Measurements from ENCODE around the gene TIE1. TPM values are rescaled to one million over a fixed set of nuclear protein-coding genes. Genes with fewer than 3 reads are reported as not detected.

The TIE1 gene
- total RNA-seq, 1 donor from 2014 or later = 0.36 TPM

DNA sequence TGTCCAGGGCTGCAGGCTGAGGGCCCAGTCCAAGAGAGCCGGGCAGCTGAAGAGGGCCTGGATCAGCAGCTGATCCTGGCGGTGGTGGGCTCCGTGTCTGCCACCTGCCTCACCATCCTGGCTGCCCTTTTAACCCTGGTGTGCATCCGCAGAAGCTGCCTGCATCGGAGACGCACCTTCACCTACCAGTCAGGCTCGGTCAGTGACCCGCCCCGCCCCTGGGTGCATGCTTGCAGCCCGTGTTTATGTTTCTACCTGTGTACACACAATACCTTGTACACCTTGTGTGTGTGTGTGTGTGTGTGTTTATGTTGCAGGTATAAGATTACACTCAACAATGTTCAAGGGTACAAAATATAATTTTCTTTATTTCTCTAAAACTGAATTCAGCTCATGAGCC, 13.0 kb downstream of the TIE1 start:
- peaks cover 7% of the 10 kb centered on the region for H3K4me1 Mint-ChIP-seq (ENCODE audit: low read depth)

GRCh38 chr1:43314233-43314632, 13.5 kb downstream of the TIE1 start:
- peaks cover 3% of the 10 kb centered on the region for H3K27me3 Mint-ChIP-seq (ENCODE audit: insufficient read depth)
- intact Hi-C loops (cut with micrococcal nuclease) = no loop called here
- no peaks in the 10 kb centered on the region for H3K36me3 Mint-ChIP-seq (ENCODE audit: low read depth)
- H3K27ac Mint-ChIP-seq = no peak overlapping the region
- H3K4me3 Mint-ChIP-seq = no peak overlapping the region
- H3K9me3 Mint-ChIP-seq = no peaks in the 10 kb centered on the region
- DNase-seq (ENCODE audit: low spot score) = no peak
- H3K4me1 Mint-ChIP-seq (ENCODE audit: low read depth) = peaks cover 7% of the 10 kb centered on the region

More for the DNA sequence above, 13.0 kb downstream of the TIE1 start:
- intact Hi-C loops (cut with micrococcal nuclease) = no loop called here
- DNase-seq (ENCODE audit: low spot score) = no peak
- Mint-ChIP-seq H3K4me3 (no peak overlapping the region), H3K27me3 (ENCODE audit: insufficient read depth) (peaks cover 3% of the 10 kb centered on the region), H3K9me3 (no peaks in the 10 kb centered on the region), H3K36me3 (ENCODE audit: low read depth) (no peaks in the 10 kb centered on the region), H3K27ac (no peak overlapping the region)

DNA sequence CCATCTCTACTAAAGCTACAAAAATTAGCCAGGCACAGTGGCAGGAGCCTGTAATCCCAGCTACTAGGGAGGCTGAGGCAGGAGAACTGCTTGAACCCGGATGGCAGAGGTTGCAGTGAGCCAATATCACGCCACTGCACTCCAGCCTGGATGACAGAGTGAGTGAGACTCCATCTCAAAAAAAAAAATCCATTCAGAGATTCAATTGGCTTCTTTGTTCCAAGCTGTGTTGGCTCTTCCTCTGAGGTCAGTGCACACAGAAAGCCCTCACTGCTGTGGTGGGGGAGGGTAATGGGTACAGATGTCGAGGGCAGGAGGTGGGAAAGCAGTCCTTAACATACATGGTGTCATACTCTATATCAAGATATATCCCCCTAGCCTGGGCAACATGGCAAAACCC, 14.7 kb downstream of the TIE1 start:
- Mint-ChIP-seq H3K27ac (no peak overlapping the region), H3K9me3 (no peaks in the 10 kb centered on the region), H3K4me1 (ENCODE audit: low read depth) (peaks cover 7% of the 10 kb centered on the region), H3K36me3 (ENCODE audit: low read depth) (no peaks in the 10 kb centered on the region), H3K27me3 (ENCODE audit: insufficient read depth) (peaks cover 2% of the 10 kb centered on the region), H3K4me3 (no peak overlapping the region)
- no peak for DNase-seq (ENCODE audit: low spot score)
- intact Hi-C loops (cut with micrococcal nuclease) = no loop called here

GRCh38 chr1:43315963-43316737, 15.4 kb downstream of the TIE1 start:
- H3K4me3 Mint-ChIP-seq = no peak overlapping the region
- no peak overlapping the region for H3K27ac Mint-ChIP-seq
- intact Hi-C loops (cut with micrococcal nuclease) = no loop called here
- no peak for DNase-seq (ENCODE audit: low spot score)
- H3K36me3 Mint-ChIP-seq (ENCODE audit: low read depth) = no peaks in the 10 kb centered on the region
- no peaks in the 10 kb centered on the region for H3K9me3 Mint-ChIP-seq
- no peaks in the 10 kb centered on the region for H3K27me3 Mint-ChIP-seq (ENCODE audit: insufficient read depth)
- peaks cover 7% of the 10 kb centered on the region for H3K4me1 Mint-ChIP-seq (ENCODE audit: low read depth)

GRCh38 chr1:43316738-43317520, 16.1 kb downstream of the TIE1 start:
- intact Hi-C loops (cut with micrococcal nuclease) = no loop called here
- no peak overlapping the region for H3K4me3 Mint-ChIP-seq
- no peaks in the 10 kb centered on the region for H3K36me3 Mint-ChIP-seq (ENCODE audit: low read depth)
- no peak for DNase-seq (ENCODE audit: low spot score)
- H3K9me3 Mint-ChIP-seq = no peaks in the 10 kb centered on the region
- no peak overlapping the region for H3K27ac Mint-ChIP-seq
- no peaks in the 10 kb centered on the region for H3K27me3 Mint-ChIP-seq (ENCODE audit: insufficient read depth)
- peaks cover 7% of the 10 kb centered on the region for H3K4me1 Mint-ChIP-seq (ENCODE audit: low read depth)

GRCh38 chr1:43317817-43318471, 17.2 kb downstream of the TIE1 start:
- intact Hi-C loops (cut with micrococcal nuclease) = no loop called here

GRCh38 chr1:43318831-43319230, 18.0 kb downstream of the TIE1 start:
- H3K27me3 Mint-ChIP-seq (ENCODE audit: insufficient read depth) = no peaks in the 10 kb centered on the region
- peaks cover 7% of the 10 kb centered on the region for H3K4me1 Mint-ChIP-seq (ENCODE audit: low read depth)
- H3K4me3 Mint-ChIP-seq = no peak overlapping the region
- intact Hi-C loops (cut with micrococcal nuclease) = no loop called here
- H3K9me3 Mint-ChIP-seq = no peaks in the 10 kb centered on the region
- no peaks in the 10 kb centered on the region for H3K36me3 Mint-ChIP-seq (ENCODE audit: low read depth)
- no peak for DNase-seq (ENCODE audit: low spot score)
- no peak overlapping the region for H3K27ac Mint-ChIP-seq

More at GRCh38 chr1:43317817-43318471, 17.2 kb downstream of the TIE1 start:
- Mint-ChIP-seq H3K36me3 (ENCODE audit: low read depth) (no peaks in the 10 kb centered on the region), H3K27me3 (ENCODE audit: insufficient read depth) (no peaks in the 10 kb centered on the region), H3K27ac (peak overlapping the region; percentile 40), H3K9me3 (no peaks in the 10 kb centered on the region), H3K4me3 (no peak overlapping the region), H3K4me1 (ENCODE audit: low read depth) (peaks cover 7% of the 10 kb centered on the region)
- no peak for DNase-seq (ENCODE audit: low spot score)

GRCh38 chr1:43319288-43319687, 18.5 kb downstream of the TIE1 start:
- Mint-ChIP-seq H3K4me1 (ENCODE audit: low read depth) (peaks cover 10% of the 10 kb centered on the region), H3K36me3 (ENCODE audit: low read depth) (no peaks in the 10 kb centered on the region), H3K9me3 (peaks cover 2% of the 10 kb centered on the region), H3K4me3 (no peak overlapping the region), H3K27me3 (ENCODE audit: insufficient read depth) (no peaks in the 10 kb centered on the region), H3K27ac (peak overlapping the region; percentile 12)
- DNase-seq (ENCODE audit: low spot score) = no peak
- intact Hi-C loops (cut with micrococcal nuclease) = no loop called here

- H3K36me3 Mint-ChIP-seq (ENCODE audit: low read depth) = no peaks in the 10 kb centered on the region
- H3K4me3 Mint-ChIP-seq = no peak overlapping the region
- peaks cover 7% of the 10 kb centered on the region for H3K9me3 Mint-ChIP-seq
- peak overlapping the region; percentile 50 for H3K27ac Mint-ChIP-seq
- no peak for DNase-seq (ENCODE audit: low spot score)
- intact Hi-C loops (cut with micrococcal nuclease) = no loop called here
- H3K27me3 Mint-ChIP-seq (ENCODE audit: insufficient read depth) = no peaks in the 10 kb centered on the region
- H3K4me1 Mint-ChIP-seq (ENCODE audit: low read depth) = peaks cover 14% of the 10 kb centered on the region
Observed at GRCh38 chr1:43319766-43320165, 19.0 kb downstream of the TIE1 start.

GRCh38 chr1:43321331-43321891, 20.6 kb downstream of the TIE1 start:
- H3K36me3 Mint-ChIP-seq (ENCODE audit: low read depth) = no peaks in the 10 kb centered on the region
- H3K4me3 Mint-ChIP-seq = no peak overlapping the region
- no peak for DNase-seq (ENCODE audit: low spot score)
- H3K27me3 Mint-ChIP-seq (ENCODE audit: insufficient read depth) = no peaks in the 10 kb centered on the region
- intact Hi-C loops (cut with micrococcal nuclease) = no loop called here
- peaks cover 17% of the 10 kb centered on the region for H3K9me3 Mint-ChIP-seq
- no peak overlapping the region for H3K27ac Mint-ChIP-seq
- peaks cover 18% of the 10 kb centered on the region for H3K4me1 Mint-ChIP-seq (ENCODE audit: low read depth)

GRCh38 chr1:43322506-43322905, 21.7 kb downstream of the TIE1 start:
- H3K27me3 Mint-ChIP-seq (ENCODE audit: insufficient read depth) = no peaks in the 10 kb centered on the region
- peaks cover 21% of the 10 kb centered on the region for H3K9me3 Mint-ChIP-seq
- no peak for DNase-seq (ENCODE audit: low spot score)
- no peak overlapping the region for H3K27ac Mint-ChIP-seq
- intact Hi-C loops (cut with micrococcal nuclease) = no loop called here
- no peak overlapping the region for H3K4me3 Mint-ChIP-seq
- no peaks in the 10 kb centered on the region for H3K36me3 Mint-ChIP-seq (ENCODE audit: low read depth)
- peaks cover 23% of the 10 kb centered on the region for H3K4me1 Mint-ChIP-seq (ENCODE audit: low read depth)

DNA sequence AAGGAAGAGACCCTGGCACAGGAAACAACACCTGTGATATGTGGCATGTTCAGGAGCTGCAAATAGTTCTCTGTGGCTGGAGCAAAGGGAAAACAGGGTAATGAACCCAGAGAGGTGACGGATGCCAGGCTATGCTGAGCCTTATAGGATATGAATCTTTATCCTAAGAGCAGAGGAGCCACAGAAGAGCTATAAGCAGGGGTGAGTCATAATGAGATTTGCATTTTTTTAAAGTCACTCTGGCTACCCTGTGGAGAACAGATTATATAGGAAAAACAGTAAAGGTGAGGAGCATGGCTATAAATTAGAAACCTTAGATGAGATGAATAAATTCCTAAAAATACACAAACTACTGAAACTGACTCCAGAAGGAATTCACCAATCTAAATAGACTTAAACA, 24.0 kb downstream of the TIE1 start:
- no peaks in the 10 kb centered on the region for H3K36me3 Mint-ChIP-seq (ENCODE audit: low read depth)
- no peak overlapping the region for H3K27ac Mint-ChIP-seq
- H3K4me3 Mint-ChIP-seq = no peak overlapping the region
- H3K9me3 Mint-ChIP-seq = peaks cover 29% of the 10 kb centered on the region
- H3K4me1 Mint-ChIP-seq (ENCODE audit: low read depth) = peaks cover 26% of the 10 kb centered on the region
- intact Hi-C loops (cut with micrococcal nuclease) = no loop called here
- no peak for DNase-seq (ENCODE audit: low spot score)
- H3K27me3 Mint-ChIP-seq (ENCODE audit: insufficient read depth) = no peaks in the 10 kb centered on the region

GRCh38 chr1:43325381-43325780, 24.6 kb downstream of the TIE1 start:
- Mint-ChIP-seq H3K27ac (no peak overlapping the region), H3K4me3 (no peak overlapping the region), H3K4me1 (ENCODE audit: low read depth) (peaks cover 32% of the 10 kb centered on the region), H3K36me3 (ENCODE audit: low read depth) (no peaks in the 10 kb centered on the region), H3K9me3 (peaks cover 29% of the 10 kb centered on the region), H3K27me3 (ENCODE audit: insufficient read depth) (peaks cover 1% of the 10 kb centered on the region)
- no peak for DNase-seq (ENCODE audit: low spot score)
- intact Hi-C loops (cut with micrococcal nuclease) = no loop called here
